Neural progenitor cell (in vitro differentiated cells): ENCODE measurements around the gene CA10. TPM values are rescaled to one million over a fixed set of nuclear protein-coding genes. Genes with fewer than 3 reads are reported as not detected.
A peak's percentile ranks its signal among the peaks of the same experiment; 100 is the strongest.

ENCODE experiments used
- DNase-seq: peaks from one replicate; pipeline ENCODE4 v3.0.0-alpha.2; 2016; ENCODE audit warnings: low spot score
- H2AFZ ChIP-seq: fragments of 200-600 bp; sonication (generic); replicated peaks from 2 replicates; pipeline ENCODE4 v1.6.1; 2016; ENCODE audit warnings: antibody characterized with exemption
- H3F3A ChIP-seq: fragments of 200-600 bp; sonication (generic); 2 replicates; pipeline ENCODE4 v1.6.1; 2016; ENCODE audit warnings: antibody characterized with exemption, low read depth
- H3K27ac ChIP-seq: fragments of 200-600 bp; sonication (generic); 2 replicates; pipeline ENCODE4 v1.5.1; 2016; ENCODE audit warnings: mild to moderate bottlenecking
- H3K27me3 ChIP-seq: fragments of 200-600 bp; sonication (generic); 2 replicates; pipeline ENCODE4 v1.6.1; 2016; ENCODE audit warnings: mild to moderate bottlenecking, moderate library complexity
- H3K36me3 ChIP-seq: fragments of 200-600 bp; sonication (generic); 2 replicates; pipeline ENCODE4 v1.5.1; 2016
- H3K4me1 ChIP-seq: fragments of 200-600 bp; sonication (generic); 2 replicates; pipeline ENCODE4 v1.6.1; 2016; ENCODE audit warnings: mixed run types
- H3K4me2 ChIP-seq: fragments of 200-600 bp; sonication (generic); 2 replicates; pipeline ENCODE4 v1.6.1; 2016
- H3K4me3 ChIP-seq: fragments of 200-600 bp; sonication (generic); 2 replicates; pipeline ENCODE4 v1.5.1; 2016
- H3K79me2 ChIP-seq: fragments of 200-600 bp; sonication (generic); 2 replicates; pipeline ENCODE4 v1.6.1; 2016; ENCODE audit warnings: low read depth
- H3K9ac ChIP-seq: fragments of 200-600 bp; sonication (generic); 2 replicates; pipeline ENCODE4 v1.6.1; 2016
- H3K9me3 ChIP-seq: fragments of 200-600 bp; sonication (generic); 2 replicates; pipeline ENCODE4 v1.5.1; 2016; ENCODE audit warnings: low read depth
- H4K20me1 ChIP-seq: fragments of 200-600 bp; sonication (generic); 2 replicates; pipeline ENCODE4 v1.6.1; 2016; ENCODE audit warnings: low read depth
- H3K27ac Mint-ChIP-seq: 3 replicates; pipeline ENCODE4 v1.8.0; 2021; ENCODE audit warnings: mixed read lengths
- H3K27me3 Mint-ChIP-seq: 2 replicates; pipeline ENCODE4 v1.8.0; 2022; ENCODE audit warnings: low read depth, mild to moderate bottlenecking, inconsistent platforms, moderate library complexity, mixed read lengths; ENCODE audit not compliant: insufficient read depth
- H3K36me3 Mint-ChIP-seq: 3 replicates; pipeline ENCODE4 v1.8.0; 2021; ENCODE audit warnings: mixed read lengths
- H3K4me1 Mint-ChIP-seq: 3 replicates; pipeline ENCODE4 v1.8.0; 2021; ENCODE audit warnings: mixed read lengths
- H3K4me3 Mint-ChIP-seq: 3 replicates; pipeline ENCODE4 v1.8.0; 2021; ENCODE audit warnings: mild to moderate bottlenecking, moderate library complexity, mixed read lengths
- H3K9me3 Mint-ChIP-seq: 3 replicates; pipeline ENCODE4 v1.8.0; 2020; ENCODE audit warnings: mixed read lengths
- CTCF ChIP-seq: fragments of 200-600 bp; sonication (generic); IDR thresholded peaks from 2 replicates; pipeline ENCODE4 v1.5.1; 2017; ENCODE audit warnings: antibody characterized with exemption, mild to moderate bottlenecking
- EZH2 ChIP-seq: fragments of 200-600 bp; sonication (generic); IDR thresholded peaks from 2 replicates; pipeline ENCODE4 v1.6.1; 2017; ENCODE audit warnings: antibody characterized with exemption, mild to moderate bottlenecking, moderate library complexity
- EZH2phosphoT487 ChIP-seq: fragments of 200-600 bp; sonication (generic); IDR thresholded peaks from 2 replicates; pipeline ENCODE4 v1.6.1; 2017; ENCODE audit warnings: antibody characterized with exemption
- total RNA-seq: library from RNA; depleted of rRNA; stranded (reverse); fragments of >200 nt; gene quantifications from 2 replicates; pipeline ENCODE4 v1.2.3, GENCODE V29; 2015; ENCODE audit warnings: low replicate concordance

CA10 gene
- total RNA-seq, 1 donor from 2014 or later: 0.65 TPM

- H2AFZ ChIP-seq: no peak overlapping the region
- no peak overlapping the region for H3K4me3 Mint-ChIP-seq
- DNase-seq: no peak
- TF ChIP-seq EZH2phosphoT487 (no peak), EZH2 (no peak), CTCF (no peak)
- H3K4me3 ChIP-seq: no peak overlapping the region
- H3K79me2 ChIP-seq: no peaks in the 10 kb centered on the region
- no peak overlapping the region for H3K9ac ChIP-seq
- no peak overlapping the region for H3K27ac Mint-ChIP-seq
- no peaks in the 10 kb centered on the region for H3K36me3 ChIP-seq
- H3K4me2 ChIP-seq: no peak overlapping the region
- no peaks in the 10 kb centered on the region for H4K20me1 ChIP-seq
- peaks cover 9% of the 10 kb centered on the region for H3K4me1 ChIP-seq
- no peaks in the 10 kb centered on the region for H3F3A ChIP-seq
- no peaks in the 10 kb centered on the region for H3K9me3 Mint-ChIP-seq
- no peaks in the 10 kb centered on the region for H3K36me3 Mint-ChIP-seq
- H3K27me3 ChIP-seq: no peaks in the 10 kb centered on the region
- H3K27ac ChIP-seq: no peak overlapping the region
- peaks cover 4% of the 10 kb centered on the region for H3K27me3 Mint-ChIP-seq
- H3K4me1 Mint-ChIP-seq: peaks cover 3% of the 10 kb centered on the region
- H3K9me3 ChIP-seq: no peaks in the 10 kb centered on the region
Observed at GRCh38 chr17:51914577-51914976, 243.9 kb downstream of the CA10 start.

- Histone ChIP-seq H3K9me3 (no peaks in the 10 kb centered on the region), H3K4me1 (peaks cover 10% of the 10 kb centered on the region), H3K36me3 (no peaks in the 10 kb centered on the region), H3K79me2 (no peaks in the 10 kb centered on the region), H3K4me3 (no peak overlapping the region), H3K27ac (no peak overlapping the region), H3K27me3 (no peaks in the 10 kb centered on the region), H3K4me2 (no peak overlapping the region), H3F3A (no peaks in the 10 kb centered on the region), H2AFZ (no peak overlapping the region), H3K9ac (no peak overlapping the region), H4K20me1 (no peaks in the 10 kb centered on the region)
- H3K4me1 Mint-ChIP-seq: peaks cover 3% of the 10 kb centered on the region
- no peak for DNase-seq
- peaks cover 4% of the 10 kb centered on the region for H3K27me3 Mint-ChIP-seq
- H3K36me3 Mint-ChIP-seq: no peaks in the 10 kb centered on the region
- no peak overlapping the region for H3K4me3 Mint-ChIP-seq
- no peaks in the 10 kb centered on the region for H3K9me3 Mint-ChIP-seq
- H3K27ac Mint-ChIP-seq: no peak overlapping the region
- TF ChIP-seq EZH2phosphoT487 (no peak), CTCF (no peak), EZH2 (no peak)
Observed at GRCh38 chr17:51913491-51914205, 244.9 kb downstream of the CA10 start.

GRCh38 chr17:51912939-51913338 lies 245.6 kb downstream of the CA10 start:
- Histone ChIP-seq H3K4me2 (no peak overlapping the region), H3K9ac (no peak overlapping the region), H3K27ac (no peak overlapping the region), H3K9me3 (no peaks in the 10 kb centered on the region), H4K20me1 (no peaks in the 10 kb centered on the region), H3K27me3 (no peaks in the 10 kb centered on the region), H3K79me2 (no peaks in the 10 kb centered on the region), H2AFZ (peak overlapping the region; percentile 54), H3F3A (no peaks in the 10 kb centered on the region), H3K4me1 (peaks cover 10% of the 10 kb centered on the region), H3K36me3 (no peaks in the 10 kb centered on the region), H3K4me3 (no peak overlapping the region)
- DNase-seq: peak; percentile 43
- H3K27me3 Mint-ChIP-seq: peaks cover 4% of the 10 kb centered on the region
- no peak overlapping the region for H3K27ac Mint-ChIP-seq
- peaks cover 3% of the 10 kb centered on the region for H3K4me1 Mint-ChIP-seq
- TF ChIP-seq CTCF (no peak), EZH2 (no peak), EZH2phosphoT487 (no peak)
- H3K9me3 Mint-ChIP-seq: no peaks in the 10 kb centered on the region
- no peak overlapping the region for H3K4me3 Mint-ChIP-seq
- H3K36me3 Mint-ChIP-seq: no peaks in the 10 kb centered on the region
